Cardiac fibroblast (primary cell): ENCODE measurements around the gene ALPK3.
A peak's percentile ranks its signal among the peaks of the same experiment; 100 is the strongest.

ENCODE experiments used
- DNase-seq, 2 donors: peaks; one replicate each; pipeline versions ENCODE4 v3.0.0 to v3.0.0-alpha.2; 2010; ENCODE audit warnings: low read depth in 2 of 2
- H3K4me3 ChIP-seq, 2 donors: replicated peaks in 1 of 2; 1 replicate in 1 of 2; 2 replicates in 1 of 2; pipeline ENCODE4 v1.5.1; 2011; ENCODE audit warnings: low read depth in 2 of 2, low read length in 2 of 2, mild to moderate bottlenecking in 2 of 2, moderate library complexity in 1 of 2
- CTCF ChIP-seq: IDR thresholded peaks from one replicate; pipeline ENCODE4 v1.5.1; 2011; ENCODE audit warnings: low read depth, mild to moderate bottlenecking, low read length, inconsistent platforms

ALPK3 gene

DNA sequence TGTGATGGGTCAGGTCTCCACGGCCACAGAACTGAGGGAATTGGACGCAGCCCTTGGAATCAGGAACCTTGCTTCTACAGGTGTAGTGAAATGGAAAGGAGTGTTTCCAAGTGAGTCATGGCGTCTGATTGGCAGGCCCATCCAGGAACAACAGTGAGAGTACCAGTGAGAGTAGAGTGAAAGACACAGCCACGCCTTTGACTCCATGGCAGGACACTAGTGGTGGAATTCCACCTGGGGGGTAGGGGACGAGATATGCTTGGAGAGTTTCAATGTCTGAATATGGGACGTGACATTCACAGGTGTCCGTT lies 64.3 kb downstream of the ALPK3 start:
- TF ChIP-seq CTCF = no peak
- H3K4me3 ChIP-seq = no peak overlapping the region
- DNase-seq = no peak

DNA sequence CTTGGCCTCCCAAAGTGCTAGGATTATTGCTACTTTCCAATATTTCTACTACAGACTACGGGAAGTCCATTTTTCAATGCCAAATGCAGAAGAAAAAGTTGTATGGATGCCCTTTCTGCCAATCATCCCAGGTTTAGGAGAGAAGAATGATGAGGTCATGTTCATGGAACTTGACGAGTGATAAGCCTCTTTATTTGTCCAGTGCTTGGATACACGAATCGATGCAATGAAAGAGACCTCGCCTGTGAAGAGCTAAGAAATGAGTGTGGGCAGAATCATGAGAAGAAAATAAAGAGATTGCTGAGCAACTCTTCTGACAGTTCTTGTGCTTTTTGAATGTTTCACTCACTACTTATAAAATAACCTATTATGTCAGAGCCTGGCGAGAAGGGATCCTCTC lies 66.3 kb downstream of the ALPK3 start:
- no peak overlapping the region for H3K4me3 ChIP-seq
- peak; percentile 11 to 31 for DNase-seq
- no peak for TF ChIP-seq CTCF

DNA sequence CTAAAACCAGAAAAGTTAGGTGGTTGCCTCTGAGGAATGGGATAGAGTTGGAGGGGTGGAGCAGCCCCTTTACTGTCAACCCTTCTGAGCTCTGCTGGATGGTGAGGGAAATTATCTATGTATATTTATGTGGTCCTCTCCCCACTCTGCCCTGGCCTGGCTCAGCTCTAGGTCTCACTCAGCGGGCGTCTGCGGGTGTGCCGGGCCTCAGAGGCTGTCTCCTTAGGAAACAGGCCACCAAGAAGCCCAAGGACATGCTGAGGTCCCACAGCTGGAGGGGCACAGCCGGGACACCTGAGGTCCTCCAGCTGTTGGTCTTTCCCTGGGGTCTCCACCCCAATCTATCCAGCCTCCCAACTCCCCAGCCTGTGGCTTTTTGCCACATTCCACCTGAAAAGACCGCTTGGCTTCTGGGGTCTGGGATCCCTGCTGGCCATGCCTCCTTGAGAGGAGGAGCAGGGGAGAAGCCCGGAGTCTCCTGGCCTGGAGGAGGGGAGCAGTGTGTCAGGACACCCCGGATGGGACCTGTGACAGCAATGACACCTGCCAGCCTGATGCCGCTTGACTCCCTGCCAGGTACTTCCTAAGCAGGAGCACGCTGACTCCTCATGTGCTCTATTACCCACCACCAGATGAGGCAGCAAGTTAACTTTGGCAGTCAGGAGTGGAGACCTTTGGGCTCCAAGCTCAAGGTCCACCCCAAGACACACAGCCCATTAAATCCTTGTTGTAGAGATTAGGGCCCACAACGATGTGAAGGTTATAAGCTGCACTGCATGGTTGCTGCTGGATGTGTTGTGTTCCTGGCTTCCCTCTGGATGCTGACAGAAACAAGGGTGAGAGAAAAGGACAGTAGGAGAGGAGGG lies 67.0 kb downstream of the ALPK3 start, which contains the start of gene SLC28A1:
TSS of gene SLC28A1 (plus strand) at position 747 of the 866 bp plus-strand sequence. CDS start 3,099 bp downstream, outside the sequence.
- no peak for TF ChIP-seq CTCF
- no peak within 1 kb of the TSS for H3K4me3 ChIP-seq
- no peak for DNase-seq

GRCh38 chr15:84885801-84886200 lies 68.6 kb downstream of the ALPK3 start:
- H3K4me3 ChIP-seq = no peak overlapping the region
- DNase-seq = no peak
- no peak for TF ChIP-seq CTCF

- DNase-seq = no peak
- H3K4me3 ChIP-seq = no peak overlapping the region
- TF ChIP-seq CTCF = no peak
These were observed 69.2 kb downstream of the ALPK3 start for GRCh38 chr15:84886211-84886983.

GRCh38 chr15:84886984-84887299 lies 69.8 kb downstream of the ALPK3 start:
- no peak for TF ChIP-seq CTCF

More at GRCh38 chr15:84886984-84887299, 69.8 kb downstream of the ALPK3 start:
- no peak for DNase-seq
- no peak overlapping the region for H3K4me3 ChIP-seq
